ENCODE data around the gene LMNA.

LMNA gene

DNA sequence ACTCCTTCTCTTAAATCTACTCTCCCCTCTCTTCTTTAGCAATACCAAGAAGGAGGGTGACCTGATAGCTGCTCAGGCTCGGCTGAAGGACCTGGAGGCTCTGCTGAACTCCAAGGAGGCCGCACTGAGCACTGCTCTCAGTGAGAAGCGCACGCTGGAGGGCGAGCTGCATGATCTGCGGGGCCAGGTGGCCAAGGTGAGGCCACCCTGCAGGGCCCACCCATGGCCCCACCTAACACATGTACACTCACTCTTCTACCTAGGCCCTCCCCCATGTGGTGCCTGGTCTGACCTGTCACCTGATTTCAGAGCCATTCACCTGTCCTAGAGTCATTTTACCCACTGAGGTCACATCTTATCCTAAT lies 16.0 kb downstream of the LMNA start:
- peaks cover 46% of the 10 kb centered on the region for H3K36me3 ChIP-seq
- TF ChIP-seq, protein P1, sequence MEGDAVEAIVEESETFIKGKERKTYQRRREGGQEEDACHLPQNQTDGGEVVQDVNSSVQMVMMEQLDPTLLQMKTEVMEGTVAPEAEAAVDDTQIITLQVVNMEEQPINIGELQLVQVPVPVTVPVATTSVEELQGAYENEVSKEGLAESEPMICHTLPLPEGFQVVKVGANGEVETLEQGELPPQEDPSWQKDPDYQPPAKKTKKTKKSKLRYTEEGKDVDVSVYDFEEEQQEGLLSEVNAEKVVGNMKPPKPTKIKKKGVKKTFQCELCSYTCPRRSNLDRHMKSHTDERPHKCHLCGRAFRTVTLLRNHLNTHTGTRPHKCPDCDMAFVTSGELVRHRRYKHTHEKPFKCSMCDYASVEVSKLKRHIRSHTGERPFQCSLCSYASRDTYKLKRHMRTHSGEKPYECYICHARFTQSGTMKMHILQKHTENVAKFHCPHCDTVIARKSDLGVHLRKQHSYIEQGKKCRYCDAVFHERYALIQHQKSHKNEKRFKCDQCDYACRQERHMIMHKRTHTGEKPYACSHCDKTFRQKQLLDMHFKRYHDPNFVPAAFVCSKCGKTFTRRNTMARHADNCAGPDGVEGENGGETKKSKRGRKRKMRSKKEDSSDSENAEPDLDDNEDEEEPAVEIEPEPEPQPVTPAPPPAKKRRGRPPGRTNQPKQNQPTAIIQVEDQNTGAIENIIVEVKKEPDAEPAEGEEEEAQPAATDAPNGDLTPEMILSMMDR (IDR thresholded peaks at IDR 0.05; ENCODE audit: low read depth, low read length), result no peak
- DNase-seq, result no peak
- H3K27me3 ChIP-seq, result no peaks in the 10 kb centered on the region
- no peaks in the 10 kb centered on the region for H3K9me3 ChIP-seq
- H3K4me1 ChIP-seq, result peaks cover 33% of the 10 kb centered on the region
- no peak overlapping the region for H3K4me3 ChIP-seq (ENCODE audit: low read depth, low read length)

DNA sequence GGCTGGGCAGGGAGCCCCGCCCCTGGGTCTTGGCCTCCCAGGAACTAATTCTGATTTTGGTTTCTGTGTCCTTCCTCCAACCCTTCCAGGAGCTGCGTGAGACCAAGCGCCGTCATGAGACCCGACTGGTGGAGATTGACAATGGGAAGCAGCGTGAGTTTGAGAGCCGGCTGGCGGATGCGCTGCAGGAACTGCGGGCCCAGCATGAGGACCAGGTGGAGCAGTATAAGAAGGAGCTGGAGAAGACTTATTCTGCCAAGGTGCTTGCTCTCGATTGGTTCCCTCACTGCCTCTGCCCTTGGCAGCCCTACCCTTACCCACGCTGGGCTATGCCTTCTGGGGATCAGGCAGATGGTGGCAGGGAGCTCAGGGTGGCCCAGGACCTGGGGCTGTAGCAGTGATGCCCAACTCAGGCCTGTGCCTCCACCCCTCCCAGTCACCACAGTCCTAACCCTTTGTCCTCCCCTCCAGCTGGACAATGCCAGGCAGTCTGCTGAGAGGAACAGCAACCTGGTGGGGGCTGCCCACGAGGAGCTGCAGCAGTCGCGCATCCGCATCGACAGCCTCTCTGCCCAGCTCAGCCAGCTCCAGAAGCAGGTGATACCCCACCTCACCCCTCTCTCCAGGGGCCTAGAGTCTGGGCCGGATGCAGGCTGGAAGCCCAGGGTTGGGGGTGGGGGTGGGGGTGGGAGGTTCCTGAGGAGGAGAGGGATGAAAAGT lies 20.4 kb downstream of the LMNA start:
- no peak overlapping the region for H3K4me3 ChIP-seq (ENCODE audit: low read depth, low read length)
- no peaks in the 10 kb centered on the region for H3K27me3 ChIP-seq
- H3K36me3 ChIP-seq, result peaks cover 72% of the 10 kb centered on the region
- TF ChIP-seq, protein P1 (IDR thresholded peaks at IDR 0.05; ENCODE audit: low read depth, low read length), result no peak
- no peaks in the 10 kb centered on the region for H3K9me3 ChIP-seq
- H3K4me1 ChIP-seq, result peaks cover 3% of the 10 kb centered on the region
- DNase-seq, result no peak

DNA sequence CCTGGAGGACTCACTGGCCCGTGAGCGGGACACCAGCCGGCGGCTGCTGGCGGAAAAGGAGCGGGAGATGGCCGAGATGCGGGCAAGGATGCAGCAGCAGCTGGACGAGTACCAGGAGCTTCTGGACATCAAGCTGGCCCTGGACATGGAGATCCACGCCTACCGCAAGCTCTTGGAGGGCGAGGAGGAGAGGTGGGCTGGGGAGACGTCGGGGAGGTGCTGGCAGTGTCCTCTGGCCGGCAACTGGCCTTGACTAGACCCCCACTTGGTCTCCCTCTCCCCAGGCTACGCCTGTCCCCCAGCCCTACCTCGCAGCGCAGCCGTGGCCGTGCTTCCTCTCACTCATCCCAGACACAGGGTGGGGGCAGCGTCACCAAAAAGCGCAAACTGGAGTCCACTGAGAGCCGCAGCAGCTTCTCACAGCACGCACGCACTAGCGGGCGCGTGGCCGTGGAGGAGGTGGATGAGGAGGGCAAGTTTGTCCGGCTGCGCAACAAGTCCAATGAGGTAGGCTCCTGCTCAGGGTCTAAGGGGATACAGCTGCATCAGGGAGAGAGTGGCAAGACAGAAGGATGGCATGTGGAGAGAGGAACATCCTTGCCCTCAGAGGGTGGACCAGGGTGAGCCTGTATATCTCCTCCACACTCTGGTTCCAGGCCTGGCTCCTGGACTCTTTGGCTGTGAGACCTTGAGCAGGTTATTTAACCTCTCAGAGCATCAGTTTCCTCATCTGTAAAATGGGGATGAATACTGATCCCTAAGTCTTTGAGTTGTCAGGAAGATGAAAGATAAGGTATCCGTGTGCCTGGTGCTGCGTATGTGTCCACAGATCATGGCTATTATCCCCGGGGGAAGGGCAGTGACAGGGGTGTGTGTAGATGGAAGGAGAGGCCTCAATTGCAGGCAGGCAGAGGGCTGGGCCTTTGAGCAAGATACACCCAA lies 21.7 kb downstream of the LMNA start:
- no peaks in the 10 kb centered on the region for H3K4me1 ChIP-seq
- no peak overlapping the region for H3K4me3 ChIP-seq (ENCODE audit: low read depth, low read length)
- peaks cover 64% of the 10 kb centered on the region for H3K36me3 ChIP-seq
- DNase-seq, result no peak
- no peaks in the 10 kb centered on the region for H3K27me3 ChIP-seq
- no peaks in the 10 kb centered on the region for H3K9me3 ChIP-seq
- TF ChIP-seq, protein P1 (IDR thresholded peaks at IDR 0.05; ENCODE audit: low read depth, low read length), result no peak

DNA sequence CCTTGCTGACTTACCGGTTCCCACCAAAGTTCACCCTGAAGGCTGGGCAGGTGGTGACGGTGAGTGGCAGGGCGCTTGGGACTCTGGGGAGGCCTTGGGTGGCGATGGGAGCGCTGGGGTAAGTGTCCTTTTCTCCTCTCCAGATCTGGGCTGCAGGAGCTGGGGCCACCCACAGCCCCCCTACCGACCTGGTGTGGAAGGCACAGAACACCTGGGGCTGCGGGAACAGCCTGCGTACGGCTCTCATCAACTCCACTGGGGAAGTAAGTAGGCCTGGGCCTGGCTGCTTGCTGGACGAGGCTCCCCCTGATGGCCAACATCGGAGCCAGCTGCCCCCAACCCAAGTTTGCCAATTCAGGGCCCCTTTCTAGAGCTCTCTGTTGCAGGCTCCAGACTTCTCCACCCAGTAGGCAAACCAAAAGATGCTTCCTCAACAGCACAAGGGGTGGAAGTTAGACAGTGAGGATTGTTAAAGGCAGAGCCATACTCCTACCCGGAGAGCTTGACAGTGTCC lies 22.5 kb downstream of the LMNA start:
- Histone ChIP-seq H3K4me1 (no peaks in the 10 kb centered on the region), H3K9me3 (no peaks in the 10 kb centered on the region), H3K27me3 (no peaks in the 10 kb centered on the region), H3K36me3 (peaks cover 56% of the 10 kb centered on the region), H3K4me3 (ENCODE audit: low read depth, low read length) (no peak overlapping the region)
- no peak for DNase-seq
- TF ChIP-seq, protein P1 (IDR thresholded peaks at IDR 0.05; ENCODE audit: low read depth, low read length), result peak; percentile 40

DNA sequence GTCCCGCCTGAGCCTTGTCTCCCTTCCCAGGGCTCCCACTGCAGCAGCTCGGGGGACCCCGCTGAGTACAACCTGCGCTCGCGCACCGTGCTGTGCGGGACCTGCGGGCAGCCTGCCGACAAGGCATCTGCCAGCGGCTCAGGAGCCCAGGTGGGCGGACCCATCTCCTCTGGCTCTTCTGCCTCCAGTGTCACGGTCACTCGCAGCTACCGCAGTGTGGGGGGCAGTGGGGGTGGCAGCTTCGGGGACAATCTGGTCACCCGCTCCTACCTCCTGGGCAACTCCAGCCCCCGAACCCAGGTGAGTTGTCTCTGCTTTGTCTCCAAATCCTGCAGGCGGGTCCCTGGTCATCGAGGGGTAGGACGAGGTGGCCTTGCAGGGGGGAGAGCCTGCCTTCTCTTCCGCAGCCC lies 24.0 kb downstream of the LMNA start:
- no peak for DNase-seq
- no peaks in the 10 kb centered on the region for H3K9me3 ChIP-seq
- no peak overlapping the region for H3K4me3 ChIP-seq (ENCODE audit: low read depth, low read length)
- H3K36me3 ChIP-seq, result peaks cover 50% of the 10 kb centered on the region
- TF ChIP-seq, protein P1 (IDR thresholded peaks at IDR 0.05; ENCODE audit: low read depth, low read length), result no peak
- no peaks in the 10 kb centered on the region for H3K27me3 ChIP-seq
- H3K4me1 ChIP-seq, result no peaks in the 10 kb centered on the region

Data from BE2C (cell line).